Measurements from ENCODE around the gene UBE2QL1.

UBE2QL1 gene

GRCh38 chr5:6430418-6431028, 18.1 kb upstream of the UBE2QL1 start:
- no peak for DNase-seq

GRCh38 chr5:6431214-6432195, 17.2 kb upstream of the UBE2QL1 start:
- DNase-seq, result no peak

- DNase-seq, result no peak
These were observed 16.5 kb upstream of the UBE2QL1 start for GRCh38 chr5:6432206-6432605.

GRCh38 chr5:6434731-6435130, 13.9 kb upstream of the UBE2QL1 start:
- DNase-seq, result no peak

- DNase-seq, result peak; percentile 15
These were observed 13.3 kb upstream of the UBE2QL1 start for GRCh38 chr5:6435356-6435755.

- DNase-seq, result no peak
These were observed 11.8 kb upstream of the UBE2QL1 start for GRCh38 chr5:6436715-6437331.

- no peak for DNase-seq
These were observed 8.8 kb upstream of the UBE2QL1 start for GRCh38 chr5:6439588-6440550.

- DNase-seq, result no peak
These were observed 6.3 kb upstream of the UBE2QL1 start for GRCh38 chr5:6442333-6442732.

GRCh38 chr5:6443326-6443725, 5.3 kb upstream of the UBE2QL1 start:
- DNase-seq, result no peak

GRCh38 chr5:6446042-6446441, 2.6 kb upstream of the UBE2QL1 start:
- no peak for DNase-seq

- DNase-seq, result no peak
These were observed 1.9 kb upstream of the UBE2QL1 start for GRCh38 chr5:6446626-6447309.

GRCh38 chr5:6447384-6448140, 1.1 kb upstream of the UBE2QL1 start:
- no peak for DNase-seq

GRCh38 chr5:6448141-6448491, 543 bp upstream of the UBE2QL1 start:
- DNase-seq, result no peak

- DNase-seq, result no peak
These were observed 953 bp downstream of the UBE2QL1 start for GRCh38 chr5:6449465-6450158.

- no peak for DNase-seq
These were observed 1.7 kb downstream of the UBE2QL1 start for GRCh38 chr5:6450319-6450833.

- no peak for DNase-seq
These were observed 4.2 kb downstream of the UBE2QL1 start for GRCh38 chr5:6452622-6453504.

GRCh38 chr5:6453937-6454560, 5.4 kb downstream of the UBE2QL1 start:
- DNase-seq, result no peak

- no peak for DNase-seq
These were observed 6.0 kb downstream of the UBE2QL1 start for GRCh38 chr5:6454628-6455053.

Measured in NCI-H1694 treated with DMSO at 0.1 percent for 48 hours (cell line).